HG03460 (cell line): ENCODE data around the gene KIF13A.
"Not testable (repeated sequence)": the region's sequence is repeated elsewhere in the genome, so short reads cannot be mapped to it uniquely, and the experiment has no call there.

Experiments used
- ATAC-seq: cut with Tn5 transposase; IDR thresholded peaks from one replicate; pipeline ENCODE4 v1.9.1; 2021; ENCODE audit not compliant: unreplicated experiment

Gene KIF13A

DNA sequence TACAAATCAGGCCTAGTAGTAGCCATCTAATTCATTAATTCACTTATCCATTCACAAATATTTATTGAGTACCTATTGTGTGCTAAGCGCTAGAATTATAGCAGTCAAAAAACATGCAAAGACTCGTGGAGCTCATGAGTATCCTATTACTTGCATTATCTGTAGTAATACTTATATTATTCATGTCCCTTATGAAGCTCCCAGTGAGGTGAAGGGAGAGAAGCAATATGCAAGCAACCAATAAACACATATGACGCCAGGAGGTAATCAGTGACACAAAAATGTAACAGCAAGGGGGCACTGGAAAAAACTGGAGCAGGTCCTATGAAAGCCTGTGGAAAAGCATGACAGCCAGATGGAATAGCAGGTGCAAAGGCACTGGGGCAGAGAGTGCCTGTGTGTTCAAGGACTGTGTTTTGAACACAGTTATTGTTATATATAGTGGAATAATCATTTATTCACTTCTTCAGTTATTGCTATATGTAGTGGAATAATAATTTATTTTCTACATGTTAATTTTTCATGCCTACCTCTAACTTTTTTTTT lies 109.5 kb downstream of the KIF13A start:
- no peak for ATAC-seq

DNA sequence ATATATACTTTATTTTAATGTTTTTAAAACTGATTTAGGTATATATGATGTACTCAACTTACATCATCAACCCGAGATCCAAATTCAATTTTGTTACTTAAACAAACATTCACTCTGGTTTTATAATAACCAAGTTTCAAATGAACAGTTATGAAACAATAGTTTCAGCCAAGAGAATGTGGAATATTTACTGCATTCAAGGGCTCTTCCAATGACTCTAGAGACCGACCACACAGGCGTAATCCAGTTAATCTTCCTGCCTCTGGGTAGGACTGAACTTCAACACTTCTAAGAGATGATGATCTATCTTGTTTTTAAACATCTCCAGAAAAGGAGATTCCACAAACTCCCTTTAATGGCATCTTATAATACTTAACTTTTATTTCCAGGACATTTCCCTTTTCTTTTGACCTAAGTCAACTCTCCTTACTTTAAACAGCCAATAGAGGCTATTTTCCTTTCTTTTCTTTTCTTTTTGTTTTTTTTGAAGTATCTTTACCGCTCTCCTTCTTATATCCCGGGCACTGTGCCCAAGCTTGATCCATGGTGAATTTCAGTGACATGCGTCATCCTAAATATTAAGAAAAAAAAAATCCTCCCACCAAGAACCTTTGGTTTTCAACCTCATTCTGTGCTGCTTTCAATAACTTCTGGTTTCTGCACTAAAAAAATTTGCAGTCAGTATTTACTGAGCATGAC lies 110.1 kb downstream of the KIF13A start:
- ATAC-seq = no peak

- no peak for ATAC-seq
These were observed 112.7 kb downstream of the KIF13A start for GRCh38 chr6:17874753-17875152.

- ATAC-seq = no peak
These were observed 114.5 kb downstream of the KIF13A start for GRCh38 chr6:17872908-17873307.

DNA sequence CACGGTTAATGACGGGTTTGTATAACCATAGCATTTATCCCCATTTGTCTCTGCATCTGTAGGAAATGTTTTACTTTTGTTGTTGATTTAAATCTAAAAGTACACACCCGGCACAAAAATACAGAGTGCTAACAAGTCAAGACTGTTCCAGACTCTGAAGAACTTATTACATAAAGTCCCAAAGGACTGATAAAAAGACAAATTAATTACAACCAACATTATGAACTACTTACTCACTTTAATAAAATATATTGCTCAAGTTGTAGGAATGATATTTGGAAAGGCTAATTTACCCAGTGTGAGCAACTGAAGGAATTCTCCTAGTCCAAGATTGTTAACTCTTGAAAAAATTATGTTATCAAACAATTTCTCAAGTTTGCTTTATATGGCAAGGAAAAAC lies 115.6 kb downstream of the KIF13A start:
- no peak for ATAC-seq

GRCh38 chr6:17871189-17871519 lies 116.3 kb downstream of the KIF13A start:
- ATAC-seq = no peak

GRCh38 chr6:17870300-17871188 lies 116.9 kb downstream of the KIF13A start:
- ATAC-seq = no peak

- ATAC-seq = no peak
These were observed 117.7 kb downstream of the KIF13A start for GRCh38 chr6:17869753-17870050.

- ATAC-seq = no peak
These were observed 118.3 kb downstream of the KIF13A start for GRCh38 chr6:17869010-17869752.

GRCh38 chr6:17867880-17868279 lies 119.6 kb downstream of the KIF13A start:
- no peak for ATAC-seq

GRCh38 chr6:17866876-17867444 lies 120.5 kb downstream of the KIF13A start:
- no peak for ATAC-seq

DNA sequence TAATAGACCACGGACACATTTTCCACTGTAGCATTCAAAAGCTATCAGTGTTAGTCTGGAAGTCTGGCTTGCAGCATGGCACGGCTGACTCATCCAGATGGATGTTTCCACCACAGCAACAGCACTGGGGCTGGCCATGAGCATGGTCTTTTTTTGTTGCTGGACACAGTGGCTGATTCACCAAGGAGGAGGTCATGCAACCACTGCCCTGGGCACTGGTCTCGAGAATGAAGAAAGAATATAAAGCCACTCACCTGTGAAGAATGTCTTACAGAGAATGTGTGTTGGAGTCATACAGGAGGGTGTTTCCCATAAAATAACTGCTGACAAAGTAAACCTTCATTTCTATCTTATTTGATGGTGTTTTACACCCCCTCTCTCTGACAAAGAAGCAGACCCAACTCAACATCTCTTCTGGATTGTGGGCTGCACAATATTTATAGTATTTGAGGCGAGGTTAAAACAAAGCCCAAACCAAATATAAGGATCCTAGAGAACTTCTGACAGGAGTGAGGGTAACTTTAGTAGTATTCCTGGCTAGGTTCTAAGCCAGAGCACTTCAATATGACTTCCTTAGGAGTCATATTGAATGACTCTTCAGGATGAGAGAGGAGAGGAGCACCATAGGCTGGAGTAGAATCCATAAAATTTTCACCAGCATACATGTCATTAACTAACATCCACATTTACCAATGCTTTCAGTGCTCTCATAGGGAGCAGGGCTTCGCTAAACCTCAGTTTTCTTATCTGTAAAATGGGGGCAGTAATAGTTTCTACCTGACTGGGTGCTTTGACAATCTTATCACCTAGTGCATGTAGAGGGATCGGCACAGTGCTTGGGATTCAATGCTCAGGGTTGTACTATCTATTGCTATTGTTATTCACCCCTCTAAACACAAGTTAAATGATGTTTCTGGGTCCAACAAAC lies 121.4 kb downstream of the KIF13A start:
- no peak for ATAC-seq

GRCh38 chr6:17865243-17865642 lies 122.2 kb downstream of the KIF13A start:
- ATAC-seq = no peak

DNA sequence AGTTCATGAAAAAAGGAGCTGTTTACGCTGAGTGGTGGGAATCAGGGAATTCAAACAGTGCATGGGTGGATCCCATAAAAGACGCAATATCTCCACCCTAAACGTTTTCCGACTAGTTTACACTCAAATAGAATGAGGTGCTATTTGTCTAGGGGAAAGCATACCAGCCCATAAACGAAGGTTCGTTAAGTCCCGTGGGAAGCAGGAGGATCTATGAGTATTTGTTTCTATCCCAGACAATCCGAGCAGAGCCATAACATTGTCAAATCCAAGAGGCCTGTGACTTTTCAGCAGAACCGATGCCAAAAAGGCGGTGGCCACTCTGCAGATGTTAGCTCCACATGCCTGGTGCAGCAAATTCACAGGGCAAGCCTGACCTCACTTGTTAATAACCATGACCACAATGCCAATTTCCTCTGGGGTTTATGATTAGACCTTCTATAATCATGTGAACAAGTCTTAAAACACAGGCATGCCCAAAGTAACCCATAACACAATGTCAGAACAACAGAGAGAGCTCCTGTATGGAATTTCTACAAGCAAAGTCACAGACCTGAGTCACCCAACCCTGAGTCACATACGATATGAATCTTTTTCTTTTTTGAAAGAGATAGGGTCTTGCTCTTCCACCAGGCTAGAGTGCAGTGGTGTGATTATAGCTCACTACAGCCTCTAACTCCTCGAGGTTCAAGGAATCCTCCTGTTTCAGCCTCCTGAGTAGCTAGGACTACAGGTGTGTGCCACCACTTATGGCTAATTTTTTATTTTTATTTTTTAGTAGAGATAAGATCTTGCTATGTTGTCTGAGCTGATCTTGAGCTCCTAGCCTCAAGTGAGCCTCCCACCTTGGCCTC lies 123.3 kb downstream of the KIF13A start:
- ATAC-seq = no peak

GRCh38 chr6:17861361-17861760 lies 126.1 kb downstream of the KIF13A start:
- no peak for ATAC-seq

GRCh38 chr6:17859846-17860245 lies 127.6 kb downstream of the KIF13A start:
- no peak for ATAC-seq

DNA sequence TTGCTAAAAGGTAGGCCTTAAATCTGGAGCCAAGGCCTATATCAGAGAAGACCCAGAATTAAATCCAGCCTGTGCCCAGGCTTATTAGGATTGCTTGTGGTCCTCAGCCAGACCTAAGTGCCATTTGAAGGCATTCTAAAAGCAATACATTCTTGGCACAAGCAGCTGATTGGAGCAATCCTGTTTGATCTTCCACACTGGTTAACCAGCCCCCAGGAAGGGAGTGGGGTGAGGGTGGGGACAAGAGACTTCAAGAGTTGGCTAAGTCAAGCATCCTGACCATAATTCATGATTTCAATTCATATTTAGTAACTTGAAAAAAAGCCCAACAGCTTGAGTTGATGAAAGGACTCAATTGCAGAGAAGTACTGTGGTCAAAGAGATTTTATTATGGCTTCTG lies 128.9 kb downstream of the KIF13A start:
- no peak for ATAC-seq

DNA sequence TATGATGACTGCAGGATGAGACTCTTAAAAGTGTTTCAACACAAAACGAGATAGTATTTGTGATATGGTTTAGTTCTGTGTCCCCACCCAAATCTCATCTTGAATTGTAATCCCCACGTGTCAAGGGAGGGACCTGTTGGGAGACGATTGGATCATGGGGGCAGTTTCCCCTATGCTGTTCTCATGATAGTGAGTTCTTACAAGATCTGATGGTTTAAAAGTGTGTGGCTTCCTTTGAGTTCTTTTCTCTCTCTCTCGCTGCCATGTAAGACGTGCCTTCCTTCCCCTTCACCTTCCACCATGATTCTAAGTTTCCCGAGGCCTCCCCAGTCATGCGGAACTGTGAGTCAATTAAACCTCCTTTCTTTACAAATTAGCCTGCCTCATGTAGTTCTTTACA lies 130.2 kb downstream of the KIF13A start:
- not testable (repeated sequence) for ATAC-seq

DNA sequence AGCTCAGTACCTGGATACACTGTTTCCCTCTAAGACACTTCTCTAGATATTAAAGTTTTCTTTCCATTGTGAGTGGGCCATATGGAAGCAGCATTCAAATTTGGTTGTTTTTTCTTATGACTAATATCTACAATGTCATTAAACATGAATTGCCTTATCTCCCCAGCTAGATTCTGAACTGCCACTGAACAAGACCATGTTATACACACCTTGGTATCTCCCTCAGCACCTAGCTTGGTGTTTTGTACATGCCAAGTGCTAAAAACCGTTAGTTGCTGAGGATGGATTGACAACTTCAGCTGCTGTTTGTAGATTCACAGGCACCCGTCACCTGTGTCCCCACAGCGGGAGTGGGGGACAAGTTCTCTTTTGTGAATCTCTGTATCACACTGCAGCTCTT lies 131.1 kb downstream of the KIF13A start:
- no peak for ATAC-seq
